SIG-M5 treated with dmso at 0.1 percent for 504 hours (cell line): ENCODE measurements around the gene CDKL4.
"Not testable (repeated sequence)": the region's sequence is repeated elsewhere in the genome, so short reads cannot be mapped to it uniquely, and the experiment has no call there.

Experiments
- DNase-seq: peaks from one replicate; lab custom pipeline; 2025; ENCODE audit not compliant: unreplicated experiment; lab: John Stamatoyannopoulos, UW

Gene CDKL4

GRCh38 chr2:39144416-39144815, 99.4 kb downstream of the CDKL4 start:
- peak; percentile 18 for DNase-seq

- peak; percentile 69 for DNase-seq
Observed at GRCh38 chr2:39142904-39143605, 100.7 kb downstream of the CDKL4 start.

- peak; percentile 31 for DNase-seq
Observed at GRCh38 chr2:39141334-39142271, 102.2 kb downstream of the CDKL4 start.

- DNase-seq: not testable (repeated sequence)
Observed at GRCh38 chr2:39140948-39141333, 102.8 kb downstream of the CDKL4 start.

GRCh38 chr2:39140322-39140847, 103.4 kb downstream of the CDKL4 start:
- peak; percentile 88 for DNase-seq

- DNase-seq: no peak
Observed at GRCh38 chr2:39139511-39140237, 104.1 kb downstream of the CDKL4 start.

GRCh38 chr2:39138837-39139211, 104.9 kb downstream of the CDKL4 start:
- no peak for DNase-seq

GRCh38 chr2:39138187-39138836, 105.5 kb downstream of the CDKL4 start:
- not testable (repeated sequence) for DNase-seq

GRCh38 chr2:39136799-39137198, 107.0 kb downstream of the CDKL4 start:
- no peak for DNase-seq

GRCh38 chr2:39135690-39136259, 108.0 kb downstream of the CDKL4 start:
- DNase-seq: no peak

GRCh38 chr2:39133215-39133851, 110.4 kb downstream of the CDKL4 start:
- no peak for DNase-seq

- peak; percentile 87 for DNase-seq
Observed at GRCh38 chr2:39128919-39129391, 114.8 kb downstream of the CDKL4 start.

- peak; percentile 60 for DNase-seq
Observed at GRCh38 chr2:39127973-39128372, 115.8 kb downstream of the CDKL4 start.
